ENCODE measurements around the gene GCGR.

GRCh38 chr17:81813861-81814683, 10.1 kb downstream of the GCGR start:
- no peak for TF ChIP-seq CTCF (IDR thresholded peaks at IDR 0.05)
- TF ChIP-seq EP300 (IDR thresholded peaks at IDR 0.05) = no peak
- TF ChIP-seq POLR2A (IDR thresholded peaks at IDR 0.05) = no peak

Measured in tibial nerve (tissue), 4 donors.